ENCODE data around the gene ELK4. TPM values are rescaled to one million over a fixed set of nuclear protein-coding genes. Genes with fewer than 3 reads are reported as not detected.

Gene ELK4
- total RNA-seq, 2 donors from 2014 or later: 72.8 to 86.8 TPM

GRCh38 chr1:205585835-205586785 is 45.7 kb downstream of the ELK4 start:
- DNase-seq (no peak), ATAC-seq (replicated peaks in 1 of 2) (no peak)
- no peaks in the 10 kb centered on the region for H3K27me3 Mint-ChIP-seq (ENCODE audit: low read depth)
- no peak overlapping the region for H3K27ac Mint-ChIP-seq
- peaks cover 22% of the 10 kb centered on the region for H3K4me1 Mint-ChIP-seq (ENCODE audit: low read depth)
- H3K4me3 Mint-ChIP-seq: no peak overlapping the region
- no peaks in the 10 kb centered on the region for H3K9me3 Mint-ChIP-seq
- no peaks in the 10 kb centered on the region for H3K36me3 Mint-ChIP-seq (ENCODE audit: insufficient read depth in 2 of 2)

GRCh38 chr1:205585169-205585834 is 46.5 kb downstream of the ELK4 start:
- Mint-ChIP-seq H3K36me3 (ENCODE audit: insufficient read depth in 2 of 2) (no peaks in the 10 kb centered on the region), H3K4me3 (no peak overlapping the region)
- no peak for ATAC-seq (replicated peaks in 1 of 2)

GRCh38 chr1:205584732-205585131 is 47.1 kb downstream of the ELK4 start:
- ATAC-seq (replicated peaks in 1 of 2): no peak
- Mint-ChIP-seq H3K4me3 (no peak overlapping the region), H3K4me1 (ENCODE audit: low read depth) (peaks cover 22% of the 10 kb centered on the region), H3K36me3 (ENCODE audit: insufficient read depth in 2 of 2) (no peaks in the 10 kb centered on the region), H3K9me3 (no peaks in the 10 kb centered on the region), H3K27me3 (ENCODE audit: low read depth) (no peaks in the 10 kb centered on the region), H3K27ac (no peak overlapping the region)
- no peak for DNase-seq

More at GRCh38 chr1:205585169-205585834, 46.5 kb downstream of the ELK4 start:
- H3K4me1 Mint-ChIP-seq (ENCODE audit: low read depth): peaks cover 22% of the 10 kb centered on the region
- H3K9me3 Mint-ChIP-seq: no peaks in the 10 kb centered on the region
- no peak overlapping the region for H3K27ac Mint-ChIP-seq
- H3K27me3 Mint-ChIP-seq (ENCODE audit: low read depth): no peaks in the 10 kb centered on the region
- no peak for DNase-seq

- DNase-seq (no peak), ATAC-seq (replicated peaks in 1 of 2) (no peak)
- Mint-ChIP-seq H3K27me3 (ENCODE audit: low read depth) (no peaks in the 10 kb centered on the region), H3K4me3 (no peak overlapping the region), H3K9me3 (no peaks in the 10 kb centered on the region), H3K36me3 (ENCODE audit: insufficient read depth in 2 of 2) (no peaks in the 10 kb centered on the region), H3K4me1 (ENCODE audit: low read depth) (peaks cover 18% of the 10 kb centered on the region), H3K27ac (no peak overlapping the region)
Measured at GRCh38 chr1:205583461-205584130, 48.2 kb downstream of the ELK4 start.

GRCh38 chr1:205582471-205583291 is 49.1 kb downstream of the ELK4 start:
- Mint-ChIP-seq H3K4me1 (ENCODE audit: low read depth) (peaks cover 16% of the 10 kb centered on the region), H3K27ac (peak overlapping the region; percentile 50), H3K9me3 (no peaks in the 10 kb centered on the region)

GRCh38 chr1:205582046-205582445 is 49.8 kb downstream of the ELK4 start:
- no peaks in the 10 kb centered on the region for H3K9me3 Mint-ChIP-seq
- no peak for ATAC-seq (replicated peaks in 1 of 2)
- H3K36me3 Mint-ChIP-seq (ENCODE audit: insufficient read depth in 2 of 2): no peaks in the 10 kb centered on the region
- peaks cover 16% of the 10 kb centered on the region for H3K4me1 Mint-ChIP-seq (ENCODE audit: low read depth)
- peaks cover 9% of the 10 kb centered on the region for H3K27me3 Mint-ChIP-seq (ENCODE audit: low read depth)
- no peak overlapping the region for H3K4me3 Mint-ChIP-seq
- no peak overlapping the region for H3K27ac Mint-ChIP-seq
- DNase-seq: no peak

More at GRCh38 chr1:205582471-205583291, 49.1 kb downstream of the ELK4 start:
- Mint-ChIP-seq H3K4me3 (no peak overlapping the region), H3K36me3 (ENCODE audit: insufficient read depth in 2 of 2) (no peaks in the 10 kb centered on the region), H3K27me3 (ENCODE audit: low read depth) (peaks cover 2% of the 10 kb centered on the region)
- DNase-seq (no peak), ATAC-seq (replicated peaks in 1 of 2) (peak; percentile 41 to 52)

- DNase-seq (no peak), ATAC-seq (replicated peaks in 1 of 2) (no peak)
- no peaks in the 10 kb centered on the region for H3K36me3 Mint-ChIP-seq (ENCODE audit: insufficient read depth in 2 of 2)
- H3K27ac Mint-ChIP-seq: no peak overlapping the region
- H3K27me3 Mint-ChIP-seq (ENCODE audit: low read depth): peaks cover 9% of the 10 kb centered on the region
- peaks cover 16% of the 10 kb centered on the region for H3K4me1 Mint-ChIP-seq (ENCODE audit: low read depth)
- no peaks in the 10 kb centered on the region for H3K9me3 Mint-ChIP-seq
- no peak overlapping the region for H3K4me3 Mint-ChIP-seq
Measured at GRCh38 chr1:205581321-205581980, 50.4 kb downstream of the ELK4 start.

- no peaks in the 10 kb centered on the region for H3K9me3 Mint-ChIP-seq
- no peaks in the 10 kb centered on the region for H3K36me3 Mint-ChIP-seq (ENCODE audit: insufficient read depth in 2 of 2)
- DNase-seq (no peak), ATAC-seq (replicated peaks in 1 of 2) (no peak)
- H3K27ac Mint-ChIP-seq: no peak overlapping the region
- no peak overlapping the region for H3K4me3 Mint-ChIP-seq
- peaks cover 16% of the 10 kb centered on the region for H3K4me1 Mint-ChIP-seq (ENCODE audit: low read depth)
- H3K27me3 Mint-ChIP-seq (ENCODE audit: low read depth): peaks cover 9% of the 10 kb centered on the region
Measured at GRCh38 chr1:205580923-205581180, 51.0 kb downstream of the ELK4 start.

- H3K36me3 Mint-ChIP-seq (ENCODE audit: insufficient read depth in 2 of 2): no peaks in the 10 kb centered on the region
- no peak for ATAC-seq (replicated peaks in 1 of 2)
- no peak for DNase-seq
Measured at GRCh38 chr1:205580140-205580922, 51.5 kb downstream of the ELK4 start.

GRCh38 chr1:205579711-205580110 is 52.1 kb downstream of the ELK4 start:
- Mint-ChIP-seq H3K27ac (no peak overlapping the region), H3K4me1 (ENCODE audit: low read depth) (peaks cover 16% of the 10 kb centered on the region), H3K4me3 (no peak overlapping the region), H3K27me3 (ENCODE audit: low read depth) (peaks cover 9% of the 10 kb centered on the region), H3K9me3 (no peaks in the 10 kb centered on the region), H3K36me3 (ENCODE audit: insufficient read depth in 2 of 2) (no peaks in the 10 kb centered on the region)
- DNase-seq (no peak), ATAC-seq (replicated peaks in 1 of 2) (no peak)

More at GRCh38 chr1:205580140-205580922, 51.5 kb downstream of the ELK4 start:
- Mint-ChIP-seq H3K27me3 (ENCODE audit: low read depth) (peaks cover 9% of the 10 kb centered on the region), H3K9me3 (no peaks in the 10 kb centered on the region), H3K4me3 (no peak overlapping the region), H3K27ac (no peak overlapping the region), H3K4me1 (ENCODE audit: low read depth) (peaks cover 16% of the 10 kb centered on the region)

- Mint-ChIP-seq H3K4me3 (no peak overlapping the region), H3K27ac (no peak overlapping the region), H3K36me3 (ENCODE audit: insufficient read depth in 2 of 2) (no peaks in the 10 kb centered on the region), H3K27me3 (ENCODE audit: low read depth) (peaks cover 9% of the 10 kb centered on the region), H3K9me3 (no peaks in the 10 kb centered on the region), H3K4me1 (ENCODE audit: low read depth) (peaks cover 16% of the 10 kb centered on the region)
- no peak for DNase-seq
- no peak for ATAC-seq (replicated peaks in 1 of 2)
Measured at GRCh38 chr1:205578780-205579571, 52.8 kb downstream of the ELK4 start.

Measured in activated T-cell treated with anti-CD3 and anti-CD28 coated beads, Interleukin-2, amount 50 U/mL, for 72 hours (primary cell).